ENCODE measurements around the gene MPPED1. TPM values are rescaled to one million over a fixed set of nuclear protein-coding genes. Genes with fewer than 3 reads are reported as not detected.

The MPPED1 gene
- total RNA-seq, 1 experiment from 2014 or later: 0.28 TPM

- Mint-ChIP-seq H3K4me1 (peaks cover 7 to 37% of the 10 kb centered on the region in 2 experiments), H3K36me3 (ENCODE audit: insufficient read depth in 1 of 3, low read depth in 3 of 3) (no peaks in the 10 kb centered on the region), H3K27me3 (ENCODE audit: low read depth) (peaks cover 12% of the 10 kb centered on the region), H3K9me3 (no peaks in the 10 kb centered on the region; a peak in 1 of 5 replicates), H3K4me3 (no peak overlapping the region), H3K27ac (no peak overlapping the region; a peak in 1 of 7 replicates)
- Histone ChIP-seq H2BK12ac (ENCODE audit: insufficient read length, low read depth, low read length) (no peak overlapping the region), H2AFZ (ENCODE audit: low read length) (no peak overlapping the region), H3K18ac (ENCODE audit: insufficient read length, low read depth, low read length) (no peak overlapping the region), H2BK5ac (ENCODE audit: insufficient read length, low read length) (no peak overlapping the region), H2AK5ac (ENCODE audit: insufficient read length, low read length) (no peak overlapping the region), H3K27me3 (ENCODE audit: insufficient read depth, low read length) (no peaks in the 10 kb centered on the region), H3K9ac (ENCODE audit: extremely low read depth, insufficient read length, low read length) (no peak overlapping the region), H3K4me2 (ENCODE audit: insufficient read depth, insufficient read length, low read length) (no peak overlapping the region), H4K91ac (ENCODE audit: insufficient read length, low read depth, low read length) (no peak overlapping the region), H3T11ph (ENCODE audit: low read length) (no peak overlapping the region), H3K27ac (ENCODE audit: insufficient read length, low read depth, low read length) (no peak overlapping the region), H3K79me1 (ENCODE audit: insufficient read depth, low read depth, low read length, poor library complexity, severe bottlenecking) (no peaks in the 10 kb centered on the region), H2BK15ac (ENCODE audit: low read depth, low read length) (no peak overlapping the region), H2BK20ac (ENCODE audit: low read depth, low read length, poor library complexity, severe bottlenecking) (no peak overlapping the region), H3K14ac (ENCODE audit: insufficient read depth, low read length) (no peak overlapping the region), H3K23me2 (ENCODE audit: insufficient read length, low read depth, low read length, poor library complexity, severe bottlenecking) (no peaks in the 10 kb centered on the region), H3K9me3 (ENCODE audit: control insufficient read depth, low read depth, low read length) (no peaks in the 10 kb centered on the region), H2BK120ac (ENCODE audit: low read depth, low read length, poor library complexity, severe bottlenecking) (no peak overlapping the region), H3K4me1 (ENCODE audit: insufficient read depth, low read length) (no peaks in the 10 kb centered on the region), H4K5ac (ENCODE audit: insufficient read length, low read depth, low read length) (no peak overlapping the region), H3K79me2 (ENCODE audit: insufficient read depth, low read length) (no peaks in the 10 kb centered on the region), H4K8ac (replicated peaks; ENCODE audit: insufficient read length, low read depth, low read length) (no peak overlapping the region), H4K20me1 (ENCODE audit: control insufficient read depth, insufficient read depth, insufficient read length) (no peaks in the 10 kb centered on the region), H3K23ac (ENCODE audit: insufficient read length, low read depth, low read length) (no peak overlapping the region), H3K4ac (ENCODE audit: low read depth, low read length) (no peak overlapping the region), H3K56ac (ENCODE audit: insufficient read length, low read depth, low read length) (no peak overlapping the region)
- WGBS (ENCODE audit: extremely low coverage, insufficient read length, low lambda C conversion rate): no CpG with 5 or more reads among the region's 13 CpGs
- DNase-seq: no peak
- TF ChIP-seq CTCF (conservative IDR thresholded peaks at IDR 0.05): no peak
Observed at GRCh38 chr22:43421914-43422615, 10.3 kb downstream of the MPPED1 start.

Measured in H9 (cell line).